ENCODE data around the gene FBXO41.

- TF ChIP-seq CTCF (IDR thresholded peaks at IDR 0.05; ENCODE audit: insufficient read depth, low read depth, low read length) (no peak), EZH2 (IDR thresholded peaks at IDR 0.05; ENCODE audit: insufficient read depth, low read length) (no peak)
These were observed 5.0 kb upstream of the FBXO41 start for GRCh38 chr2:73289304-73289703.

Measured in astrocyte (in vitro differentiated cells and primary cell).